Gastroesophageal sphincter (tissue), 4 donors: ENCODE data around the gene ITGA5. TPM values are rescaled to one million over a fixed set of nuclear protein-coding genes. Genes with fewer than 3 reads are reported as not detected.
A peak's percentile ranks its signal among the peaks of the same experiment; 100 is the strongest.

Experiments used
- ATAC-seq: fragments of 150-250 bp; one replicate; pipeline ENCODE4 v1.9.1; 2016; ENCODE audit warnings: mild to moderate bottlenecking, moderate library complexity
- H3K27ac ChIP-seq, 4 donors: fragments of 200-600 bp; sonication (generic) in 3 of 4; 1 replicate in 3 of 4; 2 replicates in 1 of 4; pipeline ENCODE4 v1.5.1; 2016 to 2019
- H3K27me3 ChIP-seq: fragments of 200-600 bp; sonication (generic); one replicate; pipeline ENCODE4 v1.5.1; 2019
- H3K36me3 ChIP-seq, 2 donors: fragments of 200-600 bp; sonication (generic); one replicate each; pipeline ENCODE4 v1.5.1; 2019; ENCODE audit warnings: control low read depth in 1 of 2
- H3K4me1 ChIP-seq, 3 donors: fragments of 200-600 bp; sonication (generic); 1 replicate in 2 of 3; 2 replicates in 1 of 3; pipeline ENCODE4 v1.5.1; 2016 to 2019; ENCODE audit warnings: control low read depth in 2 of 3
- H3K4me3 ChIP-seq, 2 donors: fragments of 200-600 bp; sonication (generic); one replicate each; pipeline ENCODE4 v1.5.1; 2019; ENCODE audit warnings: mild to moderate bottlenecking in 1 of 2, moderate library complexity in 1 of 2
- H3K9me3 ChIP-seq, 3 donors: fragments of 200-600 bp; sonication (generic); one replicate each; pipeline ENCODE4 v1.5.1; 2017 to 2019; ENCODE audit warnings: control low read depth in 2 of 3
- CTCF ChIP-seq, 4 experiments: fragments of 200-600 bp in 2 of 4; fragments of 450-650 bp in 2 of 4; sonication (generic) in 1 of 4; IDR thresholded peaks; one replicate each; pipeline ENCODE4 v1.5.1; 2017 to 2019; ENCODE audit warnings: antibody characterized with exemption in 4 of 4, mild to moderate bottlenecking in 2 of 4, moderate library complexity in 2 of 4
- EP300 ChIP-seq: sonication (generic); formaldehyde crosslinking; IDR thresholded peaks from one replicate; pipeline ENCODE4 v1.6.1; 2017; ENCODE audit warnings: antibody characterized with exemption, mild to moderate bottlenecking
- POLR2A ChIP-seq, 2 donors: fragments of 450-650 bp; IDR thresholded peaks; one replicate each; pipeline ENCODE4 v1.6.1; 2017; ENCODE audit warnings: antibody characterized with exemption in 2 of 2, mild to moderate bottlenecking in 2 of 2, moderate library complexity in 1 of 2
- POLR2AphosphoS5 ChIP-seq: sonication (generic); formaldehyde crosslinking; IDR thresholded peaks from one replicate; pipeline ENCODE4 v1.6.1; 2017; ENCODE audit warnings: antibody characterized with exemption
- WGBS, 2 donors: methylation state at CpG; one replicate each; pipeline ENCODE4 v1.1.5; 2018; ENCODE audit warnings: low coverage in 1 of 2; 5-methylcytosine and 5-hydroxymethylcytosine counted together
- total RNA-seq, 4 donors: library from RNA; depleted of rRNA; stranded (reverse); fragments of >200 nt; gene quantifications; one replicate each; pipeline ENCODE4 v1.1.0, GENCODE V29; 2016

The ITGA5 gene
- total RNA-seq, 4 donors from 2014 or later = 141 to 908 (median 220) TPM

- H3K4me1 ChIP-seq = peaks cover 0 to 52% (median 0%) of the 10 kb centered on the region in 3 donors
Measured at GRCh38 chr12:54405106-54405505, 14.0 kb downstream of the ITGA5 start.

GRCh38 chr12:54404061-54405004, 14.7 kb downstream of the ITGA5 start:
- no peak for ATAC-seq
- H3K4me1 ChIP-seq = peaks cover 0 to 48% (median 0%) of the 10 kb centered on the region in 3 donors
- no peaks in the 10 kb centered on the region for H3K9me3 ChIP-seq
- H3K36me3 ChIP-seq = peaks cover 0 to 100% of the 10 kb centered on the region in 2 donors
- TF ChIP-seq CTCF (IDR thresholded peaks at IDR 0.05) = peak in 3 of 4 experiments; percentile 83 to 94 (median 91)
- no peak for TF ChIP-seq POLR2AphosphoS5
- H3K4me3 ChIP-seq = no peak overlapping the region
- WGBS, 2 donors = 50 to 70% methylated on average over 2 to 4 of the region's 11 CpGs
- H3K27me3 ChIP-seq = no peaks in the 10 kb centered on the region
- H3K27ac ChIP-seq = peak overlapping the region in 3 of 4 donors; percentile 39 to 64 (median 63)

More at GRCh38 chr12:54405106-54405505, 14.0 kb downstream of the ITGA5 start:
- no peaks in the 10 kb centered on the region for H3K9me3 ChIP-seq
- WGBS, 2 donors = 96% methylated on average over 8 of the region's 10 CpGs; no CpG with 5 or more reads in 1 of the 2 donors
- no peak overlapping the region for H3K4me3 ChIP-seq
- no peak for ATAC-seq
- no peak for TF ChIP-seq CTCF (IDR thresholded peaks at IDR 0.05)
- TF ChIP-seq EP300 = no peak
- no peak for TF ChIP-seq POLR2A (IDR thresholded peaks at IDR 0.05)
- TF ChIP-seq POLR2AphosphoS5 = no peak
- peak overlapping the region in 3 of 4 donors; percentile 31 to 64 (median 55) for H3K27ac ChIP-seq
- peaks cover 0 to 100% of the 10 kb centered on the region in 2 donors for H3K36me3 ChIP-seq
- no peaks in the 10 kb centered on the region for H3K27me3 ChIP-seq

GRCh38 chr12:54401119-54401518, 17.9 kb downstream of the ITGA5 start:
- Histone ChIP-seq H3K27me3 (no peaks in the 10 kb centered on the region), H3K36me3 (peaks cover 2 to 100% of the 10 kb centered on the region in 2 donors), H3K4me1 (peaks cover 0 to 25% (median 0%) of the 10 kb centered on the region in 3 donors), H3K27ac (peak overlapping the region in 3 of 4 donors; percentile 35 to 66 (median 57)), H3K4me3 (no peak overlapping the region), H3K9me3 (no peaks in the 10 kb centered on the region)
- no peak for ATAC-seq
- TF ChIP-seq POLR2A (IDR thresholded peaks at IDR 0.05) (no peak), POLR2AphosphoS5 (no peak), EP300 (no peak), CTCF (IDR thresholded peaks at IDR 0.05) (no peak)
- 64% methylated on average over 2 of the region's 2 CpGs; no CpG with 5 or more reads in 1 of the 2 donors for WGBS, 2 donors

GRCh38 chr12:54398995-54399793, 19.9 kb downstream of the ITGA5 start:
- H3K27me3 ChIP-seq = no peaks in the 10 kb centered on the region
- TF ChIP-seq POLR2A (IDR thresholded peaks at IDR 0.05) (no peak), POLR2AphosphoS5 (peak; percentile 20), CTCF (IDR thresholded peaks at IDR 0.05) (peak; percentile 96 to 98 (median 98)), EP300 (no peak)
- ATAC-seq = peak; percentile 82
- H3K36me3 ChIP-seq = peaks cover 2 to 100% of the 10 kb centered on the region in 2 donors
- H3K4me3 ChIP-seq = no peak overlapping the region
- WGBS, 2 donors = 55 to 58% methylated on average over 2 to 4 of the region's 8 CpGs
- peak overlapping the region in 2 of 4 donors; percentile 20 to 59 for H3K27ac ChIP-seq
- no peaks in the 10 kb centered on the region for H3K9me3 ChIP-seq
- peaks cover 0 to 6% (median 0%) of the 10 kb centered on the region in 3 donors for H3K4me1 ChIP-seq
